Measurements from ENCODE around the gene NRXN3. TPM values are rescaled to one million over a fixed set of nuclear protein-coding genes. Genes with fewer than 3 reads are reported as not detected.

The NRXN3 gene
- polyA plus RNA-seq, 1 experiment: 7.0 TPM

DNA sequence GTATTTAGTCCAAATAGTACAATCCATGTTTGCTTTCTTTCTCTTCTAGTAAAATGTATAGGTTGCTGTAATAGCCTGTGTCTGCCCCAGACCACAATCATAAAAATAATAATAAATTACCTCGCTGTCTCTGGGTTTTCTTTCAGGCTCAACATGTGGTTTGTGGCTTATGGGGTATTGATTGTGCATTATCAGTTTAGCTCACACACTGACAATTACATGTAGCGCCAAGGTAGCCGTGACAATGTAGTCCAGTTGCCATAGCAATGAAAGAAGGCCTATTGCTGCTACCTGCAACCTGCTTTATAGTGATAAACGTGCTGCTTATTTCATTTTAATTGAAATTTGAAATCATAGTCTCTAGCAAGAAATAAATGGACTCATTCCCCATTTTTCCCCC lies 1009.8 kb downstream of the NRXN3 start:
- ChIA-PET POLR2A (no interaction called here), CTCF (no interaction called here)
- no peak overlapping the region for H3K4me3 ChIP-seq (ENCODE audit: low read depth, low read length)
- no peaks in the 10 kb centered on the region for H3K36me3 ChIP-seq (ENCODE audit: control insufficient read depth, insufficient read depth, low read length)
- DNase-seq (ENCODE audit: low read depth): no peak
- H3K27me3 ChIP-seq (ENCODE audit: control insufficient read depth, insufficient read depth, low read length): no peaks in the 10 kb centered on the region; the same call in 1 of the 2 replicates
- TF ChIP-seq, protein P1, sequence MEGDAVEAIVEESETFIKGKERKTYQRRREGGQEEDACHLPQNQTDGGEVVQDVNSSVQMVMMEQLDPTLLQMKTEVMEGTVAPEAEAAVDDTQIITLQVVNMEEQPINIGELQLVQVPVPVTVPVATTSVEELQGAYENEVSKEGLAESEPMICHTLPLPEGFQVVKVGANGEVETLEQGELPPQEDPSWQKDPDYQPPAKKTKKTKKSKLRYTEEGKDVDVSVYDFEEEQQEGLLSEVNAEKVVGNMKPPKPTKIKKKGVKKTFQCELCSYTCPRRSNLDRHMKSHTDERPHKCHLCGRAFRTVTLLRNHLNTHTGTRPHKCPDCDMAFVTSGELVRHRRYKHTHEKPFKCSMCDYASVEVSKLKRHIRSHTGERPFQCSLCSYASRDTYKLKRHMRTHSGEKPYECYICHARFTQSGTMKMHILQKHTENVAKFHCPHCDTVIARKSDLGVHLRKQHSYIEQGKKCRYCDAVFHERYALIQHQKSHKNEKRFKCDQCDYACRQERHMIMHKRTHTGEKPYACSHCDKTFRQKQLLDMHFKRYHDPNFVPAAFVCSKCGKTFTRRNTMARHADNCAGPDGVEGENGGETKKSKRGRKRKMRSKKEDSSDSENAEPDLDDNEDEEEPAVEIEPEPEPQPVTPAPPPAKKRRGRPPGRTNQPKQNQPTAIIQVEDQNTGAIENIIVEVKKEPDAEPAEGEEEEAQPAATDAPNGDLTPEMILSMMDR (IDR thresholded peaks at IDR 0.05; ENCODE audit: insufficient read depth, low read depth, low read length): no peak

DNA sequence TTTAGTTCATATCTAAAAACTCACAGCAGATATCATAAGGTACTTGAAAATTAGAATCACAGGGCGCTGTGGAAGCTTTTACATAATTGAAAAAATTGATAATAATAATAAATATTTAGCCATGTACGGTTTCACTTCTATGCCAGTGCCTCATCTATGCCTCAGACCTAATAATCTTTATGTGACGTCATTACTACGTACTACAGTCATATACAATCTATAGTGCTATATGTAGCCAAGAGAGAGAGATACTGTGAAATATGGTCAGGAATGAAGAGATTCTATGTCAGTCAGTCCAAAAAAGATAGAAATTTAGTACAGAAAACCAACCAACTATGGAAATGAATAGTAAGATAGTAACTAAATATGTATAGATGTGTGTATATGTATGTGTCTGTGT lies 1010.5 kb downstream of the NRXN3 start:
- ChIA-PET CTCF (no interaction called here), POLR2A (no interaction called here)
- DNase-seq (ENCODE audit: low read depth): no peak
- no peaks in the 10 kb centered on the region; the same call in 1 of the 2 replicates for H3K27me3 ChIP-seq (ENCODE audit: control insufficient read depth, insufficient read depth, low read length)
- H3K4me3 ChIP-seq (ENCODE audit: low read depth, low read length): no peak overlapping the region
- TF ChIP-seq, protein P1 (IDR thresholded peaks at IDR 0.05; ENCODE audit: insufficient read depth, low read depth, low read length): no peak
- no peaks in the 10 kb centered on the region for H3K36me3 ChIP-seq (ENCODE audit: control insufficient read depth, insufficient read depth, low read length)

DNA sequence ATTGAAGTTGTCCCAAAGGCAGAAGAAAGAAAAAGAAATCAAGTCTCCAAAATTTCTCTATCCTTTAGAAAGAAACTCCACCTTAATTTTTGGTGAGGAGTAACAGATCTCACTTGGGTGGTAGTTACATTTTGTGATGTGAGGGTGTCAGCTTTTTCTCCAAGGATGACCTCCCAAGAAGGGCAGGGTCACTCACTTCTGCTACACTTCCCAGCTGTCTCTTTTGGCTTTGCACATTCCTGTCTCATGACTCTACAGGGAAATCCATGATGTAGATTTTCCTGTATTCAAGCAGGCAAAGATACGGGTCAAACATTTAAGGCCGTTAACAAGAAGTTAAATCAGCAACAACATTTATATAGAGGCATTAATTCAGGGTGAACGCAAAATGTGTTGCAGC lies 1016.4 kb downstream of the NRXN3 start:
- no peak for DNase-seq (ENCODE audit: low read depth)
- Histone ChIP-seq H3K4me3 (ENCODE audit: low read depth, low read length) (no peak overlapping the region), H3K36me3 (ENCODE audit: control insufficient read depth, insufficient read depth, low read length) (no peaks in the 10 kb centered on the region), H3K27me3 (ENCODE audit: control insufficient read depth, insufficient read depth, low read length) (no peaks in the 10 kb centered on the region; the same call in 1 of the 2 replicates)
- TF ChIP-seq, protein P1 (IDR thresholded peaks at IDR 0.05; ENCODE audit: insufficient read depth, low read depth, low read length): no peak
- ChIA-PET CTCF (no interaction called here), POLR2A (no interaction called here)

DNA sequence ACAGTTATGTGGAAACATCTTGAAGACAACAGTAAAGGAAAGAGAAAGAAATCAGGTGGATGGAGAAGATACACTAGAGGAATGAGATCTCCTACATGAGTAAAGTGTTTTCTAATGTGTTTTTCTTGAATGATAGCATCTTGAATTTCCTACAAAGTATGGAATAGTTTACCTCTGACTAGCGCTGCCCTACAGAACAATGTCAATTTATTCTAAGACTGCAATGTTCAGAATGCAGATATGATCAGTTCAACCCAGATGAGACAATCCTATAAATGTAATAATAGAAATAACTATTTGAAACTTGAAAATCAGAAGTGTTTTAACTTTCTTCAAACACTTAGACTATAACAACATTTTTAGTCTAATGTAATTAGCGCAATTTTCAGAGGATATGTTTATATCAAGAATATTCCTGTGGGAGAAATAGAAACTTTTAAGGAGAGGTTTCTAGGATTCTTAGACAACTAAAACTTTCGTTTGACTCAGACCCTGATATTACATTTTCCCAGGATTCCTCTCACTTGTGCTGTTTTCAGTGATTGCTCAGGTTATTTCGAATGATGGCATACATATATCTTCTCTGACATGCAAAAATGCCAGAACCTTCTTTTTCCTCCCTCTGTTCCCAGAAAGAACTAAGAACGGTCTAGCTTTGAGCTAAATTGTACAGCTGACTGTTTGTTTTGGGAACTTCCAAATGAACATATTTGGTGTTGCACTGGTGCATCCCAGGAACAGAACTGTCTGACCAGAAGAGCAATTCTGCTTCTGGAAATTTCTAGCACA lies 1023.7 kb downstream of the NRXN3 start:
- CTCF ChIA-PET: no interaction called here
- Histone ChIP-seq H3K27me3 (ENCODE audit: control insufficient read depth, insufficient read depth, low read length) (no peaks in the 10 kb centered on the region), H3K4me3 (ENCODE audit: low read depth, low read length) (no peak overlapping the region), H3K36me3 (ENCODE audit: control insufficient read depth, insufficient read depth, low read length) (no peaks in the 10 kb centered on the region)
- POLR2A ChIA-PET: no interaction called here
- no peak for DNase-seq (ENCODE audit: low read depth)
- TF ChIP-seq, protein P1 (IDR thresholded peaks at IDR 0.05; ENCODE audit: insufficient read depth, low read depth, low read length): no peak

DNA sequence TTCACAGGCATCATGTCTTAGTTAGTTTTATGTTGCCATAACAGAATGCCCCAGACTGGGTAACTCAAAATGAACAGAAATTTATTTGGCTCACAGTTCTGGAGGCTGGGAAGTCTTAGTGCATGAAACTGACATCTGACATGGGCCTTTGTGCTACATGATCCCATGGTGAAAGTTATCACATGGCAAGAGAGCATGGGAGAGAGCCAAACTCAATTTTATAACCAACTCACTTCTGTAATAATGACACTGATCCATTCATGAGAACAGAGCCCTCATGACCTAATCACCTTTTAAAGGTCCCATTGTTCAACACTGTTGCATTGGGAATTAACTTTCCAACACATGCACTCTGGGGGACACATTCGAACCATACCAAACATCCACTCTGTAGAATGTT lies 1026.0 kb downstream of the NRXN3 start:
- no peak for DNase-seq (ENCODE audit: low read depth)
- TF ChIP-seq, protein P1 (IDR thresholded peaks at IDR 0.05; ENCODE audit: insufficient read depth, low read depth, low read length): no peak
- ChIA-PET POLR2A (no interaction called here), CTCF (no interaction called here)
- no peaks in the 10 kb centered on the region for H3K27me3 ChIP-seq (ENCODE audit: control insufficient read depth, insufficient read depth, low read length)
- no peak overlapping the region for H3K4me3 ChIP-seq (ENCODE audit: low read depth, low read length)
- no peaks in the 10 kb centered on the region for H3K36me3 ChIP-seq (ENCODE audit: control insufficient read depth, insufficient read depth, low read length)

All from BJ (cell line).